ENCODE measurements around the gene HMGB2.

- TF ChIP-seq CTCF (IDR thresholded peaks at IDR 0.05; ENCODE audit: low read depth, low read length): no peak
- TF ChIP-seq MYC (IDR thresholded peaks at IDR 0.05; ENCODE audit: low read depth, low read length): no peak
- TF ChIP-seq POLR2A (IDR thresholded peaks at IDR 0.05; ENCODE audit: extremely low read depth, insufficient read length): no peak
These were observed 3.6 kb downstream of the HMGB2 start for GRCh38 chr4:173330590-173330989.
